GM18508 (cell line): ENCODE data around the gene ADM5.

Source experiments
- ATAC-seq: cut with Tn5 transposase; IDR thresholded peaks from one replicate; pipeline ENCODE4 v1.9.1; 2021; ENCODE audit warnings: moderate number of reproducible peaks; ENCODE audit not compliant: insufficient read depth, unreplicated experiment

Gene ADM5

GRCh38 chr19:49678985-49679770, 10.2 kb upstream of the ADM5 start:
- ATAC-seq = no peak

GRCh38 chr19:49679771-49680413, 9.5 kb upstream of the ADM5 start:
- no peak for ATAC-seq

- ATAC-seq = no peak
These were observed 8.7 kb upstream of the ADM5 start for GRCh38 chr19:49680421-49681351.

GRCh38 chr19:49681830-49682229, 7.6 kb upstream of the ADM5 start:
- ATAC-seq = no peak

GRCh38 chr19:49682274-49682673, 7.1 kb upstream of the ADM5 start:
- no peak for ATAC-seq

- ATAC-seq = no peak
These were observed 5.6 kb upstream of the ADM5 start for GRCh38 chr19:49683814-49684250.

- no peak for ATAC-seq
These were observed 5.0 kb upstream of the ADM5 start for GRCh38 chr19:49684251-49684982.

- ATAC-seq = no peak
These were observed 4.3 kb upstream of the ADM5 start for GRCh38 chr19:49684983-49685553.

- no peak for ATAC-seq
These were observed 3.5 kb upstream of the ADM5 start for GRCh38 chr19:49685845-49686332.

GRCh38 chr19:49686503-49687088, 2.8 kb upstream of the ADM5 start:
- no peak for ATAC-seq

- ATAC-seq = no peak
These were observed 2.2 kb upstream of the ADM5 start for GRCh38 chr19:49687150-49687549.

- no peak for ATAC-seq
These were observed 1.7 kb upstream of the ADM5 start for GRCh38 chr19:49687566-49688316.

GRCh38 chr19:49688531-49689132, 762 bp upstream of the ADM5 start:
- no peak for ATAC-seq

- ATAC-seq = no peak
These were observed 773 bp downstream of the ADM5 start for GRCh38 chr19:49690079-49690655.

- no peak for ATAC-seq
These were observed 1.4 kb downstream of the ADM5 start, which contains the start of gene CPT1C for GRCh38 chr19:49690656-49691242. Gene CPT1C (plus strand): TSS chr19:49691116. CDS start chr19:49692253, 1,137 bp downstream.

GRCh38 chr19:49691243-49692146, 2.1 kb downstream of the ADM5 start:
- no peak for ATAC-seq
